Adipocyte (in vitro differentiated cells): Measurements from ENCODE around the gene SMIM41.

Experiments used
- DNase-seq: peaks from one replicate; pipeline ENCODE4 v3.0.0-alpha.2; 2015; ENCODE audit warnings: low read depth
- H3K27me3 ChIP-seq: replicated peaks from 2 replicates; pipeline ENCODE4 v1.7.0; 2013; ENCODE audit warnings: mild to moderate bottlenecking, low read length, moderate library complexity; ENCODE audit not compliant: control insufficient read depth, insufficient read depth
- H3K36me3 ChIP-seq: 2 replicates; pipeline ENCODE4 v1.7.0; 2013; ENCODE audit warnings: low read length, mild to moderate bottlenecking, moderate library complexity; ENCODE audit not compliant: control insufficient read depth, insufficient read depth, severe bottlenecking
- H3K4me1 ChIP-seq: 2 replicates; pipeline ENCODE4 v1.7.0; 2013; ENCODE audit warnings: mild to moderate bottlenecking, low read length, moderate library complexity; ENCODE audit not compliant: control insufficient read depth, insufficient read depth
- H3K4me3 ChIP-seq: 2 replicates; pipeline ENCODE4 v1.7.0; 2013; ENCODE audit warnings: mild to moderate bottlenecking, low read length, moderate library complexity
- H3K9ac ChIP-seq: 2 replicates; pipeline ENCODE4 v1.7.0; 2013; ENCODE audit warnings: mild to moderate bottlenecking, low read length, moderate library complexity
- H3K9me3 ChIP-seq: 2 replicates; pipeline ENCODE4 v1.7.0; 2013; ENCODE audit warnings: mild to moderate bottlenecking, low read length, moderate library complexity; ENCODE audit not compliant: control insufficient read depth

SMIM41 gene

DNA sequence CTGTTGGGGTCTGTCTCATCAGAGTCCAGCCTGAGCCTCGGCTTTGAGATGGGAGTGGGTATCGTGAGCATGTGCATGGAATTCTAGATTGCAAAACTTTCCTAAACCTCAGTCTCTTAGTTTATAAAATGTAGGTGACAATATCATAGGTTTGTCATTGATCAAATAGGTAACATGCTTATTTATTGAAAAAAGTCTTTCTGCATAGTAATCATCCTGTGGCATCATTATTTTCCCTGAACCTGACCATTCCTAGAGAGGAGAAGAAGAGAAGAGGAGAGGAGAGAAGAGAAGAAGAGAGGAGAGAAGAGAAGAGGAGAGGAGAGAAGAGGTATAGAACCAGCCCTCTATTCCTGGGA is 4.1 kb downstream of the SMIM41 start:
- Histone ChIP-seq H3K27me3 (peaks cover 12% of the 10 kb centered on the region), H3K9ac (no peak overlapping the region), H3K36me3 (no peaks in the 10 kb centered on the region), H3K4me1 (peaks cover 21% of the 10 kb centered on the region), H3K9me3 (no peaks in the 10 kb centered on the region), H3K4me3 (no peak overlapping the region)
- DNase-seq, result no peak

DNA sequence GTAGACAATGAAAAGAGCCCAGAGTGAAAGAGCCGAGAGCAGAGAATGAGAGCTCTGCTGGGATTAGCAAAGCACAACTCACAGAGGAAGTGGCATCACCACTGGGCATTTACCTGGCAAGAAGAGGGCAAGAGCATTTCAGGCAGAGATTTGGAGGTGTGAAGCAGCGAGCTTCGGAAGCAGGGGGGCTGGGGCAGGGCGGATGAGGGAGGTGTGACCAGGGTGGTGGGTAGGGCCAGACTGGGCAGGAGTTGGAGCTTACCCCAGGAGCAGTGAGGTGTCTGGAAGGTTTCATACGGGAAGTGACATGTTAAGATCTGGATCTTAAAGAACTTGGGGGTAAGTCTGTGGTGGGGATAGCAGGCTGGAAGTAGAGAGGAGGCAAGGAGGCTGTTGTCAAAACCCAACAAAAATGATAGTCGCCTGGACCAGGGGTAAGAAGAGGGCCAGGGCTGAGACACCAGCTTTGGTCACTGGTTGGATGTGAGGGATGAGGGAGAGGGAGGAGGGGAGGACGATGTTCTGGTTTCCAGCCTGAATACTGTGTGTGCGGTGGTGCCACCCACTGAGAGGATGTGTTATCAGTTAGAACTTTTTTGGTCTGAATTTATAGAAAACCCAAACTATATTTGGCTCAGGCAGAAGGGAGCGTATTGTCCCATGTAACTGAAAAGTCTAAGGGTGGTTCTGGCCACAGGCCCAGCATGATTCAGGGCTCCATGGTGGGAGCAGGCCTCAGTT is 5.2 kb downstream of the SMIM41 start:
- H3K36me3 ChIP-seq, result no peaks in the 10 kb centered on the region
- H3K9ac ChIP-seq, result no peak overlapping the region

DNA sequence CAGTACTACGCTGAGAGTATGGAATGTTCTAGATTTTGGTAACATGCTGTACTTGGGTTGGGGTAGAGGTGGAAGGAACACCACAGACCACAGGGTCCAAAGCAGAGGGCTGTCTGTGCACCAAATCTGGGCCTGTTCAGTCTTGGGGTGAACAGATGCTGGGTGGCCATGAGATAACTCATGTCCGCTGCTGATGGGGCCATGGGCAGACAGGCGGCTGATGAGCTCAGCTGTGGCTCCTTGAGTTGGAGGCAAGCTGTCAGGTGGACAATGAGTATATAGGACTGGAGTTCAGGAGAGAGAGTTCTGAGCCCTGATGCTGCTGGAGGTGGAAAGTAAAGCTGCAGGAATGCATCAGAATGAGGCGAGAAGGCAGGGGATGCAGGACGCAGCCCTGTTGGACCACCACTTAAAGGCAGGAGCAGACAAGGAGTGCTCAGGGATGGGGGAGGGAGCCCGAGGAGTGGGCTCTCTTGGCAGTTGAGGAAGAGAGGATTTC is 6.2 kb downstream of the SMIM41 start:
- Histone ChIP-seq H3K4me3 (no peak overlapping the region), H3K9me3 (no peaks in the 10 kb centered on the region), H3K9ac (no peak overlapping the region), H3K36me3 (no peaks in the 10 kb centered on the region), H3K27me3 (peaks cover 25% of the 10 kb centered on the region), H3K4me1 (peaks cover 21% of the 10 kb centered on the region)
- DNase-seq, result no peak

More for the DNA sequence above, 5.2 kb downstream of the SMIM41 start:
- Histone ChIP-seq H3K4me3 (no peak overlapping the region), H3K4me1 (peaks cover 21% of the 10 kb centered on the region), H3K9me3 (no peaks in the 10 kb centered on the region), H3K27me3 (peaks cover 16% of the 10 kb centered on the region)
- no peak for DNase-seq

DNA sequence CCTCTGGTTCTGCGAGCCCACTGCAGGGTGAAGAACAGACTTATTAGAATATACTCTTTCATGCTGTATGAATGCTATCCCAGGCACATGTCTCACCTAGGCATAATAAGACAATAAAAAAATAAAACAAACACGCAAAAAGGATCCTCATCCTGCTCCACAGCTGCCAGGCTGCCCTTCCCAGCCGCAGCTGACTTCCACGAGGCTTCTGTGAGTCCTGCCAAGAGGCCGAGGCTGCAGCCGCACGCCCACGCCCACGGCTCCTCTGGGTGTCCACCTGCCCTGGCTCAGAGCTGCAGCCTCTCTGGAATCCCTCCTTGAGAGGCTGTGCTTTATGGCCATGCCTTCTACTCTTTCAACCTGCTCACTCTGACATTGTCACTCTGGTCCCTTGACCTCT is 6.9 kb downstream of the SMIM41 start:
- H3K4me1 ChIP-seq, result peaks cover 20% of the 10 kb centered on the region
- no peaks in the 10 kb centered on the region for H3K36me3 ChIP-seq
- DNase-seq, result no peak
- no peaks in the 10 kb centered on the region for H3K9me3 ChIP-seq
- H3K27me3 ChIP-seq, result peaks cover 28% of the 10 kb centered on the region
- no peak overlapping the region for H3K4me3 ChIP-seq
- H3K9ac ChIP-seq, result no peak overlapping the region

DNA sequence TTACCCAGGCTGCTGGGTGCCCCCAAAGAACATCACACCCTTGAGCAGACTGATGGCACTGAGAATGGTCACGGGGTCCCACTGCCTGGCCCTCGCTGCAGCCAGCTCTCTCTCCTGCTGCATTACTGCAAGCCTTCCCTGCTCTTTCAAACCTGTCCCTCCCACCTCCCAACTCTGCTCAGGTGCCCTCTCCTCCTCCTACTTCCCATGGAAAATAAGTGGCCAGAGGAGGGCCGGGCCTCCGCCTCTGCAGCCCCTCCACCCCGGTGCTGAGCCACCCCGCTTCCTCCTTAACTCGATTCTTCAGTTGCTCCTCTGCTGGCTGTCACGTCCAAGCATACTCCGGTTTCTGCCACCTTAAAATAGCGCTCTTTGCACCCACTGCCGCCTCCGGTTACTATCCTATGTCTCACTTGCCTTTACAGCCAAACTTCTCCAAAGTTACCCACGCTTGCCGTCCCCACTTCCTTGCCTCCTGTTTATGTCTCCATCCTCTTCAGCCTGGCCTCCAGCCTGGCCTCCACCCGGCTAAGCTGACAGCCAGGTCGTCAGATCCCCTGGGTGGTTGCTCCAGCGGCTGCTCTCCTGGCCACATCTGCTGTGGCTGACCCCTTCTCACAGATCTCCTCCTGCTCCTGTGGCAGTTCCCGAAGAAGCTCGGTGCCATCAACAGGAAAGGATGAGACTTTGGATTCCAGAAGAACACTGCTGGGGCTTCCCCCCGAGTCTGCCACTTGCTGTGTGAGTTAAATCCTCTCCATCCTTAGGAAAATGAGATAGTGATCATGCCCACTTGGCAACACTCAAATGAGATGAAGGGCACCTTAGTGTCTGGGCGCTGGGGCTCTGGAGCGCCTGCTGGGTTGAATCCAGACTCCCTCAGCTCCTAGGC is 7.7 kb downstream of the SMIM41 start:
- no peak overlapping the region for H3K4me3 ChIP-seq
- H3K4me1 ChIP-seq, result peaks cover 12% of the 10 kb centered on the region
- DNase-seq, result no peak
- H3K36me3 ChIP-seq, result no peaks in the 10 kb centered on the region
- no peaks in the 10 kb centered on the region for H3K9me3 ChIP-seq
- peaks cover 35% of the 10 kb centered on the region for H3K27me3 ChIP-seq
- H3K9ac ChIP-seq, result no peak overlapping the region

DNA sequence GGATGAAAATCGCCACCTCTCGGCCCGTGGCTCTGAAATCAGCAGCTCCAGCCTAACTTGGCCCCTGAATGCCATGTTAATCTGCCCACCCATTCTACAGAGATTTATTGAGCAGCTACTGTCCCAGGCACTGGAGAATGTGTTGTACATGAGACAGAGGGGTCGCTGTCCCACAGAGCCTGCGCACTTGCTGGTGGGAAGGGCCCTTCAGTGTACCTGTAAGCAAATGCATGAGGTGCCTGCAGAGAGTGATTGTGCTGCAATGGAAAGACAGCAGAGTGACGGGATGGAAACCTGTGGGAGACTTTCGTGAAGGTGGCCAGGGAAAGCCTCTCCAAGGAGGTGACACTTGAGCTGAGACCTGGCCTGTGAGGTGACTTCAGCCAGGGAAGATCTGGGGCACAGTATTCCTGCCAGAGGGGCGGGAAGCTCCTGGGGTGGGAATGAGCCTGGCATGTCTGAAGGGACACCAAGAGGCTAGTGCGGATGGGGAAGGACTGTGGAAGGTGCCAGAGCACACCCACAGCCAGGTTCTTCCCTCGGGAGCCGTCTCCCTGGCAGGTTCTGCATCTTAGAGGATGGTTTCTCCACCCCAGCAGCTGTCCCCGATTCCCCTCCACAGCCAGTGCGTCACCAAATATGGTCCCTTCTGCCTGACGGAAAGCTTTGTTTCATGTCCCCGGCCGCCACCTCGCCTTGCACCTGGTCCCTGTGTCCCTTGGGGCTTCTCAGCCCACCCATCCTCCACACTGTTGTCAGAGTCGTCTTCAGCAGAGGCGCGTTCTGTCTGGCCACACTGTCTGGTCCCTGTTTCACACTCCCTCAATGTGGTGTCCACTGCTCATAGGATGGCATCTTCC is 8.7 kb downstream of the SMIM41 start:
- H3K27me3 ChIP-seq, result peaks cover 35% of the 10 kb centered on the region
- DNase-seq, result no peak

DNA sequence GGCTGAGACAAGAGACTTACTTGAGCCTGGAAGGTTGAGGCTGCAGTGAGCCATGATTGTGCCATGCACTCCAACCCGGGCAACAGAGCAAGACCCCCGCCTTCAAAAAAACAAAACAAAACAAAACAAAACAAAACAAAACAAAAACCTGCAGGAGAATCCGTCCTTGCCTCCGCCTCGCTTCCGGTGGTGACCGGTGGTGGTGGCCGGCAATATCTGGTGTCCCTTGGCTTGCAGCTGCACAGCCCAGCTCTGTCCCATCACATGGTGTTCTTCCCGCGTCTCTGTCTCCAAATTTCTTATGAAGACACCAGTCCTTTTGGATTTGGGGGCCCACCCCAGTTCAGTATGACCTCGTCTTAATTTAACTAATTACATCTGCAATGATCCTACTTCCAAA is 10.0 kb downstream of the SMIM41 start:
- Histone ChIP-seq H3K9ac (no peak overlapping the region), H3K36me3 (no peaks in the 10 kb centered on the region), H3K27me3 (peaks cover 37% of the 10 kb centered on the region), H3K9me3 (peaks cover 1% of the 10 kb centered on the region), H3K4me3 (no peak overlapping the region), H3K4me1 (no peaks in the 10 kb centered on the region)
- DNase-seq, result no peak

More for the DNA sequence above, 8.7 kb downstream of the SMIM41 start:
- Histone ChIP-seq H3K9ac (no peak overlapping the region), H3K36me3 (no peaks in the 10 kb centered on the region), H3K4me1 (peaks cover 2% of the 10 kb centered on the region), H3K4me3 (no peak overlapping the region), H3K9me3 (no peaks in the 10 kb centered on the region)

DNA sequence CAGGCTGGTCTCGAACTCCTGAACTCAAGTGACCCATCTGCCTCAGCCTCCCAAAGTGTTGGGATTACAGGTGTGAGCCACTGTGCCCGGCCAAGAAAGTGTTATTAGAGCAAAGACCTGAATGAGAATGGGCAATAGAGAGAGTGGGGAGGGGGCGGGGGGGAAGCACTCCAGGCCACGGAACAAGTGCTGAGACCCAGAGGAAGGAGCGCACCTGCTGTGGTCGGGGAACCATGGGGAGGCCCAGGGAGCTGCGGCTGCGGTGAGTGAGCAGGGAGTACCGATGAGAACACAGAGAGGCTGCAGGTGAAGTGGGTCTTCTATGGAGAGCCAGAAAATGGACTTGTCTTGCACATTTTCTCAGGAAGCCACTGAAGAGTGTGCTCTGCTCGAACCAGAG is 10.8 kb downstream of the SMIM41 start:
- Histone ChIP-seq H3K4me3 (no peak overlapping the region), H3K9ac (no peak overlapping the region), H3K36me3 (no peaks in the 10 kb centered on the region), H3K27me3 (peaks cover 38% of the 10 kb centered on the region), H3K9me3 (peaks cover 3% of the 10 kb centered on the region), H3K4me1 (no peaks in the 10 kb centered on the region)
- no peak for DNase-seq

DNA sequence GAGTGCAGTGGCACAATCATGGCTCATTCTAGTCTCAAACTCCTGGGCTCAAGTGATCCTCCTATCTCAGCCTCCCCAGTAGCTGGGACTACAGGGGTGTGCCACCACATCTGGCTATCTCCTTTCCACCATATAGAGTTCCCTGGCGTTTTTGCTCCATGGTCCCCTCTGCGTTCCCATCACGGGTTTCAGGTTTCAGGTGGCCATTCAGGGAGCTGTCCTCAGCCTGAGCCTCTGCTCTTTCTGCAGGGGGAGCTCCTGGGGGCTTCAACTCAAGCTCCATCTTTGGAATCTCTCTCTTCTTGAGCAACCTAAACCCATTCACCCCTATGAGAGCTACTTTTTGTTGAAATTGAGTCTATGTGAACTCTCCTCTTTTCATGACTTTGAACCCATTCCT is 11.6 kb downstream of the SMIM41 start:
- Histone ChIP-seq H3K4me1 (no peaks in the 10 kb centered on the region), H3K9ac (no peak overlapping the region), H3K27me3 (peaks cover 38% of the 10 kb centered on the region), H3K36me3 (no peaks in the 10 kb centered on the region), H3K4me3 (no peak overlapping the region), H3K9me3 (peaks cover 3% of the 10 kb centered on the region)
- no peak for DNase-seq

DNA sequence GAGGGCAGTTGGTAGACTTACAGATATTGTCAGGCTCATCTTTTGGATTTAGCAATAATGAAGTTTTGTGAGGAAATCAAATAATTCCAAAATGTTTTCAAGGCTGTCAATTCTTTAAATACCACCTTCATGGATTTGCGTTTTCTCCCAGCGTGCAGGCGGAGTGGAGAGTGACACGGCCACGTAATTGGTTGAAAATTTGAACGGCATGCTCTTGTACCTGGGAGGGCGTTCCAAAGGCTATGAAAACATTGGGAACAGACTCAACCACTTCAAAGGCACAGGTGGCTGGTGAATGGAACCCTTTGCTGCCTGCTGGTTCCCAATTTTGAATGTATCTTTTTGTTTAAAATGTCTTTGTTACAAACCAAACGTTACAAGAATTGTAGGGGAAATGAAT is 12.4 kb downstream of the SMIM41 start:
- Histone ChIP-seq H3K4me3 (no peak overlapping the region), H3K36me3 (no peaks in the 10 kb centered on the region), H3K27me3 (peaks cover 34% of the 10 kb centered on the region), H3K9ac (no peak overlapping the region), H3K9me3 (peaks cover 3% of the 10 kb centered on the region), H3K4me1 (no peaks in the 10 kb centered on the region)
- no peak for DNase-seq

DNA sequence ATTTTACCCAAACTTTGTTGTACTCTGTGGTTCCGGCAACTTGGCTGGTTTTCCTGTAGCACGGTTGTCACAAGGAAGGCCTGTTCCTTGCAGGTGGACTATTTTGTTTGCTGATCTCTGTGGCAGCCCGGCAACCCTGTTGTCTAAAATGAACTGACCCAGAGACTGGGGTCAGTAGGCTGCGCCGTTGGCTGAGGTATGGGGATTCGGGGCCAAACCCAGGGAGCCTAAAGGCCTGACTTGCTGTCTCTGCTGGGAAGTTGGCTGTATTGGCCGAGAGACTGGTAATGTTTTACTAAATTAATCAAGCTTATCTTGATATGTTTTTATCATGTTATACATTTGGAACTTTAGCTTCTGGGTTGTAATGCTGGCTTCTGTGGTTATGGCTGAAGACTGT is 13.8 kb downstream of the SMIM41 start:
- no peak for DNase-seq

More for the DNA sequence above, 13.8 kb downstream of the SMIM41 start:
- no peak overlapping the region for H3K9ac ChIP-seq
- H3K9me3 ChIP-seq, result peaks cover 3% of the 10 kb centered on the region
- peaks cover 41% of the 10 kb centered on the region for H3K27me3 ChIP-seq
- H3K36me3 ChIP-seq, result no peaks in the 10 kb centered on the region
- H3K4me3 ChIP-seq, result no peak overlapping the region
- H3K4me1 ChIP-seq, result no peaks in the 10 kb centered on the region
